Measurements from ENCODE around the gene ZNF174.
A peak's percentile ranks its signal among the peaks of the same experiment; 100 is the strongest.

ZNF174 gene

GRCh38 chr16:3408561-3409197, 7.7 kb downstream of the ZNF174 start:
- TF ChIP-seq, protein P1, sequence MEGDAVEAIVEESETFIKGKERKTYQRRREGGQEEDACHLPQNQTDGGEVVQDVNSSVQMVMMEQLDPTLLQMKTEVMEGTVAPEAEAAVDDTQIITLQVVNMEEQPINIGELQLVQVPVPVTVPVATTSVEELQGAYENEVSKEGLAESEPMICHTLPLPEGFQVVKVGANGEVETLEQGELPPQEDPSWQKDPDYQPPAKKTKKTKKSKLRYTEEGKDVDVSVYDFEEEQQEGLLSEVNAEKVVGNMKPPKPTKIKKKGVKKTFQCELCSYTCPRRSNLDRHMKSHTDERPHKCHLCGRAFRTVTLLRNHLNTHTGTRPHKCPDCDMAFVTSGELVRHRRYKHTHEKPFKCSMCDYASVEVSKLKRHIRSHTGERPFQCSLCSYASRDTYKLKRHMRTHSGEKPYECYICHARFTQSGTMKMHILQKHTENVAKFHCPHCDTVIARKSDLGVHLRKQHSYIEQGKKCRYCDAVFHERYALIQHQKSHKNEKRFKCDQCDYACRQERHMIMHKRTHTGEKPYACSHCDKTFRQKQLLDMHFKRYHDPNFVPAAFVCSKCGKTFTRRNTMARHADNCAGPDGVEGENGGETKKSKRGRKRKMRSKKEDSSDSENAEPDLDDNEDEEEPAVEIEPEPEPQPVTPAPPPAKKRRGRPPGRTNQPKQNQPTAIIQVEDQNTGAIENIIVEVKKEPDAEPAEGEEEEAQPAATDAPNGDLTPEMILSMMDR (IDR thresholded peaks at IDR 0.05), result no peak
- H3K36me3 ChIP-seq, result peaks cover 35% of the 10 kb centered on the region
- H3K4me3 ChIP-seq (ENCODE audit: low read depth in 1 of 2, low read length in 1 of 2), result no peak overlapping the region
- H3K27ac ChIP-seq, result no peak overlapping the region
- no peaks in the 10 kb centered on the region for H3K27me3 ChIP-seq
- H3K4me1 ChIP-seq (ENCODE audit: control insufficient read depth in 1 of 2, insufficient read depth in 1 of 2, low read depth in 1 of 2, low read length in 1 of 2), result no peaks in the 10 kb centered on the region
- H3K9me3 ChIP-seq, result peaks cover 48% of the 10 kb centered on the region

DNA sequence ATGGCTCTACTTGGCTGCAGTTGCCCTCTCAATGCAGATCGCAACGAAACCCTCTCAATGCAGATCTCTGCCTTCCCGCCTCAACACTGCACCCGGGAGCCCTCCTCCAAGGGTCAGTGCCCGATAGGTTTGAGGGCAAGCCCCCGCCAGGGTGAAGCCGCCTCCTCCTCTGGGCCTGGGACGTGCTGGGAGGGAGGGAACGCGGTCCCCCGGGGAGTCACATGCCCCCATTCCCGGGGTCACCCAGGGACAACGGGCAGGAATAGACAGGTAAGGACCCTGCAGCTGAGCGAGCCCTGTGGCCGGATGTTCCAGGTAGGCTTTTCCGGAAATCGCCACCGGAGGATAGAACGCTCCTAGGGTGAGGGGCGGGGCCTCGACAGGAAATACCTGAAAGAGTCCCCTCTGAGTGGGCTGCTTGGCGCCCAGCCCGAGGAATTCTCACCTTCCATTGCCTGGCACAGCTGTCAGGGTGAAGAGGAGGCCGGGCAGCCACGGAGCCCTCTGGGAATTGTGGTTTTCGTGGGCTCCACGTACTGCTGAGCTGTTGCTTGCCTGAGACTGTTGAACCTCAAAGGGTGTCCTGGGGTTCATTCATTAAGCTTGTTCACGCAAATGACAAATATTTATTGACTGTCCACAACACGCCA, 12.8 kb downstream of the ZNF174 start:
- H3K27ac ChIP-seq, result no peak overlapping the region
- no peaks in the 10 kb centered on the region for H3K4me1 ChIP-seq (ENCODE audit: control insufficient read depth in 1 of 2, insufficient read depth in 1 of 2, low read depth in 1 of 2, low read length in 1 of 2)
- no peaks in the 10 kb centered on the region for H3K27me3 ChIP-seq
- H3K9me3 ChIP-seq, result peaks cover 36% of the 10 kb centered on the region
- no peaks in the 10 kb centered on the region for H3K36me3 ChIP-seq
- no peak overlapping the region for H3K4me3 ChIP-seq (ENCODE audit: low read depth in 1 of 2, low read length in 1 of 2)
- TF ChIP-seq, protein P1 (IDR thresholded peaks at IDR 0.05), result no peak

- Histone ChIP-seq H3K4me3 (ENCODE audit: low read depth in 1 of 2, low read length in 1 of 2) (peak overlapping the region in 1 of 2 experiments; percentile 53), H3K36me3 (peaks cover 8% of the 10 kb centered on the region), H3K27me3 (peaks cover 43% of the 10 kb centered on the region), H3K27ac (peak overlapping the region; percentile 51), H3K9me3 (no peaks in the 10 kb centered on the region), H3K4me1 (ENCODE audit: control insufficient read depth in 1 of 2, insufficient read depth in 1 of 2, low read depth in 1 of 2, low read length in 1 of 2) (peaks cover 0 to 6% of the 10 kb centered on the region in 2 experiments)
- TF ChIP-seq, protein P1 (IDR thresholded peaks at IDR 0.05), result no peak
Observed at GRCh38 chr16:3431779-3432219, 30.8 kb downstream of the ZNF174 start.

DNA sequence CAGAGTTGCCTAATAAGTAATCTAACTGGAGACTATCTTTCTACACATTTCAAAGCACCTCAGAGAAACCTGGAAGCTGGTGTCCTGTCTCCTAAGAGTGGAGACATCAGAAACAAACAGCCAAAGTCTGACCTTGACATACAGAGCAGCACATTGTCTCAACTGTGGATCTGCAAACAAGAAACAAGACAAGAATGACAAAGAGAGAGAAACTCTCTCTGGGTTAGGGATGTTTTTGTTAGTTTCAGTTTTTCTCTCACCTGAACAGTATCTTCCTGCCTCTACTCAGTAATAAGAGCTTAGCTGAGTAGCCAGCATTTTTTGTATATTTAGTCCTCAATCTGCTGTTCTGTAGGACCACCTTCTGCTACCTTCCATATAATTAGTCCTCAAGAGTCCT, 33.4 kb downstream of the ZNF174 start:
- Histone ChIP-seq H3K4me1 (ENCODE audit: control insufficient read depth in 1 of 2, insufficient read depth in 1 of 2, low read depth in 1 of 2, low read length in 1 of 2) (peaks cover 0 to 6% of the 10 kb centered on the region in 2 experiments), H3K36me3 (peaks cover 11% of the 10 kb centered on the region), H3K9me3 (no peaks in the 10 kb centered on the region), H3K27ac (no peak overlapping the region), H3K4me3 (ENCODE audit: low read depth in 1 of 2, low read length in 1 of 2) (no peak overlapping the region), H3K27me3 (peaks cover 51% of the 10 kb centered on the region)
- TF ChIP-seq, protein P1 (IDR thresholded peaks at IDR 0.05), result no peak

DNA sequence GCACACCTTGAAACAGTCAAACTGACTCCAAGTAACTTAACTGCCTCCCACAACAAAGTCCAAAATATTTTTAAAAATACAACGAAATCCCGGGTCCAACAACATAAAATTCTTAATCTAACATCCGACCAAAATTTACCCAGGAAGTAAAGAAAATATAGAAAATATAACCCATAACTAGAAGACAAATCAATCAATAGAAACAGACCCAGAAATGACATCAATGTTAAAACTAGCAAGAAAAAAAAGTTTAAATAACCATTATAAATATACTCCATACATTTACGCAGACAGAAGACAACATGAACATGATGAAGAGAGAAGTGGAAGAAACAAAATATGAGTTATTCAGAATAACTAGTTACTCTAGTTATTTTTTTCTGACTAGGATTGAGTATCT, 38.6 kb downstream of the ZNF174 start:
- no peak overlapping the region for H3K27ac ChIP-seq
- peaks cover 9 to 13% of the 10 kb centered on the region in 2 experiments for H3K4me1 ChIP-seq (ENCODE audit: control insufficient read depth in 1 of 2, insufficient read depth in 1 of 2, low read depth in 1 of 2, low read length in 1 of 2)
- TF ChIP-seq, protein P1 (IDR thresholded peaks at IDR 0.05), result no peak
- H3K4me3 ChIP-seq (ENCODE audit: low read depth in 1 of 2, low read length in 1 of 2), result no peak overlapping the region
- peaks cover 32% of the 10 kb centered on the region for H3K27me3 ChIP-seq
- H3K36me3 ChIP-seq, result peaks cover 6% of the 10 kb centered on the region
- no peaks in the 10 kb centered on the region for H3K9me3 ChIP-seq
